ENCODE results near the gene ZNF672.

DNA sequence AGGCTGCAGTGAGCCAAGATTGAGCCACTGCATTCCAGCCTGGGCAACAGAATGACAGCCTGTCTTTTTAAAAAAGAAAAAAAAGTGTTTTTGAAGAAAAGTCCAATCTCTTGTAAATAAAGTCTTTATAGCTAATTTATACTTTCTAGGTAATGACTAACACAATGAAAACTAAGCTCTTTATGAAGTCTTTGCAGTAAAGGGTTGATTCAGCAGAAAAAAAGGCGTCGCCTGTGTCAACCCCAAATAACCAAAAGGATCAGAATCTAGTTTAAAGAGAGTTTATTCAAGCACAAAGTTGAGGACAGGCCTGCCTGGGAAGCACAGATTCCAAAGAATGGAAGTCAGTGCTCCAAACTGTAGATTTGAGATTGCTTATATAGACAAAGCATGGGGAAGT is 53.7 kb downstream of the ZNF672 start:
- TF ChIP-seq CTCF (IDR thresholded peaks at IDR 0.05; ENCODE audit: low read depth, low read length, missing input control) (no peak), SP1 (IDR thresholded peaks at IDR 0.05) (no peak), RAD21 (IDR thresholded peaks at IDR 0.05) (no peak), TAF1 (conservative IDR thresholded peaks at IDR 0.05) (no peak), YY1 (IDR thresholded peaks at IDR 0.05) (no peak), NR2F2 (IDR thresholded peaks at IDR 0.05) (no peak), HNF4A (conservative IDR thresholded peaks at IDR 0.05) (no peak), GABPA (IDR thresholded peaks at IDR 0.05 in 1 of 2, conservative IDR thresholded peaks at IDR 0.05 in 1 of 2) (no peak), HNF4G (IDR thresholded peaks at IDR 0.05) (no peak), JUND (IDR thresholded peaks at IDR 0.05) (no peak)
- TF ChIP-seq, protein P1, sequence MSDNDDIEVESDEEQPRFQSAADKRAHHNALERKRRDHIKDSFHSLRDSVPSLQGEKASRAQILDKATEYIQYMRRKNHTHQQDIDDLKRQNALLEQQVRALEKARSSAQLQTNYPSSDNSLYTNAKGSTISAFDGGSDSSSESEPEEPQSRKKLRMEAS (IDR thresholded peaks at IDR 0.05) = no peak
- TF ChIP-seq, protein P2, sequence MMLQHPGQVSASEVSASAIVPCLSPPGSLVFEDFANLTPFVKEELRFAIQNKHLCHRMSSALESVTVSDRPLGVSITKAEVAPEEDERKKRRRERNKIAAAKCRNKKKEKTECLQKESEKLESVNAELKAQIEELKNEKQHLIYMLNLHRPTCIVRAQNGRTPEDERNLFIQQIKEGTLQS (IDR thresholded peaks at IDR 0.05) = no peak
- TF ChIP-seq, protein P3, sequence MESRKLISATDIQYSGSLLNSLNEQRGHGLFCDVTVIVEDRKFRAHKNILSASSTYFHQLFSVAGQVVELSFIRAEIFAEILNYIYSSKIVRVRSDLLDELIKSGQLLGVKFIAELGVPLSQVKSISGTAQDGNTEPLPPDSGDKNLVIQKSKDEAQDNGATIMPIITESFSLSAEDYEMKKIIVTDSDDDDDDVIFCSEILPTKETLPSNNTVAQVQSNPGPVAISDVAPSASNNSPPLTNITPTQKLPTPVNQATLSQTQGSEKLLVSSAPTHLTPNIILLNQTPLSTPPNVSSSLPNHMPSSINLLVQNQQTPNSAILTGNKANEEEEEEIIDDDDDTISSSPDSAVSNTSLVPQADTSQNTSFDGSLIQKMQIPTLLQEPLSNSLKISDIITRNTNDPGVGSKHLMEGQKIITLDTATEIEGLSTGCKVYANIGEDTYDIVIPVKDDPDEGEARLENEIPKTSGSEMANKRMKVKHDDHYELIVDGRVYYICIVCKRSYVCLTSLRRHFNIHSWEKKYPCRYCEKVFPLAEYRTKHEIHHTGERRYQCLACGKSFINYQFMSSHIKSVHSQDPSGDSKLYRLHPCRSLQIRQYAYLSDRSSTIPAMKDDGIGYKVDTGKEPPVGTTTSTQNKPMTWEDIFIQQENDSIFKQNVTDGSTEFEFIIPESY (IDR thresholded peaks at IDR 0.05) = no peak
- TF ChIP-seq, protein P4, sequence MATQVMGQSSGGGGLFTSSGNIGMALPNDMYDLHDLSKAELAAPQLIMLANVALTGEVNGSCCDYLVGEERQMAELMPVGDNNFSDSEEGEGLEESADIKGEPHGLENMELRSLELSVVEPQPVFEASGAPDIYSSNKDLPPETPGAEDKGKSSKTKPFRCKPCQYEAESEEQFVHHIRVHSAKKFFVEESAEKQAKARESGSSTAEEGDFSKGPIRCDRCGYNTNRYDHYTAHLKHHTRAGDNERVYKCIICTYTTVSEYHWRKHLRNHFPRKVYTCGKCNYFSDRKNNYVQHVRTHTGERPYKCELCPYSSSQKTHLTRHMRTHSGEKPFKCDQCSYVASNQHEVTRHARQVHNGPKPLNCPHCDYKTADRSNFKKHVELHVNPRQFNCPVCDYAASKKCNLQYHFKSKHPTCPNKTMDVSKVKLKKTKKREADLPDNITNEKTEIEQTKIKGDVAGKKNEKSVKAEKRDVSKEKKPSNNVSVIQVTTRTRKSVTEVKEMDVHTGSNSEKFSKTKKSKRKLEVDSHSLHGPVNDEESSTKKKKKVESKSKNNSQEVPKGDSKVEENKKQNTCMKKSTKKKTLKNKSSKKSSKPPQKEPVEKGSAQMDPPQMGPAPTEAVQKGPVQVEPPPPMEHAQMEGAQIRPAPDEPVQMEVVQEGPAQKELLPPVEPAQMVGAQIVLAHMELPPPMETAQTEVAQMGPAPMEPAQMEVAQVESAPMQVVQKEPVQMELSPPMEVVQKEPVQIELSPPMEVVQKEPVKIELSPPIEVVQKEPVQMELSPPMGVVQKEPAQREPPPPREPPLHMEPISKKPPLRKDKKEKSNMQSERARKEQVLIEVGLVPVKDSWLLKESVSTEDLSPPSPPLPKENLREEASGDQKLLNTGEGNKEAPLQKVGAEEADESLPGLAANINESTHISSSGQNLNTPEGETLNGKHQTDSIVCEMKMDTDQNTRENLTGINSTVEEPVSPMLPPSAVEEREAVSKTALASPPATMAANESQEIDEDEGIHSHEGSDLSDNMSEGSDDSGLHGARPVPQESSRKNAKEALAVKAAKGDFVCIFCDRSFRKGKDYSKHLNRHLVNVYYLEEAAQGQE (IDR thresholded peaks at IDR 0.05) = no peak

All from liver (tissue), 3 donors.